SK-N-SH (cell line): ENCODE data around the gene XKR3. TPM values are rescaled to one million over a fixed set of nuclear protein-coding genes. Genes with fewer than 3 reads are reported as not detected.
"Not testable (repeated sequence)": the region's sequence is repeated elsewhere in the genome, so short reads cannot be mapped to it uniquely, and the experiment has no call there.

Source experiments
- CTCF ChIA-PET: fragments of 300-600, 350-600 bp; formaldehyde crosslinking; extraction: SDS; loops from one replicate; lab custom pipeline; 2021; lab: Yijun Ruan, JAX
- POLR2A ChIA-PET: fragments of 350-600 bp; sonication (Branson Sonifier 250); formaldehyde crosslinking; extraction: SDS; loops from one replicate; lab custom pipeline; 2020; ENCODE audit warnings: antibody characterized with exemption, inconsistent platforms; lab: Yijun Ruan, JAX
- DNase-seq: peaks from one replicate; pipeline ENCODE4 v3.0.0; 2012
- H2AFZ ChIP-seq: fragments of 200-600 bp; sonication (generic); 2 replicates; pipeline ENCODE4 v1.8.1; 2016; ENCODE audit warnings: antibody characterized with exemption, mild to moderate bottlenecking, low read depth
- H3F3A ChIP-seq: fragments of 200-600 bp; sonication (generic); replicated peaks from 2 replicates; pipeline ENCODE3; 2016; ENCODE audit warnings: antibody characterized with exemption, mild to moderate bottlenecking; ENCODE audit not compliant: insufficient read depth
- H3K27ac ChIP-seq, 2 experiments: fragments of 200-500 bp in 1 of 2; fragments of 200-600 bp in 1 of 2; sonication (Bioruptor generic) in 1 of 2; sonication (generic), shearing (Covaris generic) in 1 of 2; 2 replicates each; pipeline versions ENCODE4 v1.5.1 to v1.6.1; 2014 to 2016; ENCODE audit warnings: low read depth in 2 of 2, inconsistent platforms in 1 of 2, low read length in 1 of 2, mild to moderate bottlenecking in 1 of 2, mixed read lengths in 1 of 2
- H3K27me3 ChIP-seq: fragments of 200-600 bp; sonication (generic), shearing (Covaris generic); 2 replicates; pipeline ENCODE4 v1.6.1; 2016; ENCODE audit warnings: mixed run types; ENCODE audit not compliant: insufficient read depth
- H3K36me3 ChIP-seq, 2 experiments: fragments of 200-500 bp in 1 of 2; fragments of 200-600 bp in 1 of 2; sonication (Bioruptor generic) in 1 of 2; sonication (generic) in 1 of 2; replicated peaks in 1 of 2; 2 replicates each; pipeline versions ENCODE3 to v1.5.1; 2014 to 2016; ENCODE audit warnings: low read length in 1 of 2, mild to moderate bottlenecking in 1 of 2; ENCODE audit not compliant: insufficient read depth in 2 of 2, control insufficient read depth in 1 of 2
- H3K4me1 ChIP-seq, 2 experiments: fragments of 200-500 bp in 1 of 2; fragments of 200-600 bp in 1 of 2; sonication (Bioruptor generic) in 1 of 2; sonication (generic), shearing (Covaris generic) in 1 of 2; 2 replicates each; pipeline versions ENCODE4 v1.5.1 to v1.6.1; 2014 to 2016; ENCODE audit warnings: low read depth in 1 of 2, low read length in 1 of 2, mixed run types in 1 of 2; ENCODE audit not compliant: insufficient read depth in 2 of 2, control insufficient read depth in 1 of 2
- H3K4me2 ChIP-seq: fragments of 200-600 bp; sonication (generic), shearing (Covaris generic); 2 replicates; pipeline ENCODE4 v1.6.1; 2017; ENCODE audit warnings: mixed run types
- H3K4me3 ChIP-seq, 2 experiments: fragments of 200-500 bp in 1 of 2; fragments of 200-600 bp in 1 of 2; sonication (Bioruptor generic) in 1 of 2; sonication (generic), shearing (Covaris generic) in 1 of 2; 2 replicates each; pipeline versions ENCODE4 v1.5.1 to v1.8.1; 2014 to 2016; ENCODE audit warnings: low read depth in 2 of 2, inconsistent platforms in 1 of 2, low read length in 1 of 2, mild to moderate bottlenecking in 1 of 2, mixed read lengths in 1 of 2, moderate library complexity in 1 of 2
- H3K79me2 ChIP-seq: fragments of 200-600 bp; sonication (generic); 2 replicates; pipeline ENCODE4 v1.8.1; 2017; ENCODE audit warnings: mild to moderate bottlenecking; ENCODE audit not compliant: insufficient read depth
- H3K9ac ChIP-seq: fragments of 200-600 bp; sonication (generic); 2 replicates; pipeline ENCODE4 v1.6.1; 2017; ENCODE audit warnings: mixed run types
- H3K9me2 ChIP-seq: fragments of 200-600 bp; sonication (generic); 2 replicates; pipeline ENCODE4 v1.6.1; 2017; ENCODE audit warnings: mixed run types
- H3K9me3 ChIP-seq: fragments of 200-600 bp; sonication (generic); 2 replicates; pipeline ENCODE4 v1.6.1; 2017; ENCODE audit warnings: mixed run types, mild to moderate bottlenecking, moderate library complexity
- H4K20me1 ChIP-seq: fragments of 200-600 bp; sonication (generic); 2 replicates; pipeline ENCODE4 v1.6.1; 2017; ENCODE audit warnings: mild to moderate bottlenecking, mixed run types; ENCODE audit not compliant: insufficient read depth
- CHD2 ChIP-seq: fragments of 150-350 bp; IDR thresholded peaks from 2 replicates; pipeline ENCODE4 v1.6.1; 2018; ENCODE audit warnings: low read length; ENCODE audit not compliant: partially characterized antibody
- ELF1 ChIP-seq: IDR thresholded peaks from 2 replicates; pipeline ENCODE4 v1.4.0; 2012
- EP300 ChIP-seq, 2 experiments: IDR thresholded peaks; 2 replicates each; pipeline versions ENCODE4 v1.4.0 to v1.6.1; 2012; ENCODE audit warnings: borderline replicate concordance in 1 of 2, low read depth in 1 of 2, low read length in 1 of 2
- EZH2phosphoT487 ChIP-seq: fragments of 200-600 bp; sonication (generic); IDR thresholded peaks from 2 replicates; pipeline ENCODE4 v1.6.1; 2017; ENCODE audit warnings: low read depth, mixed run types, mild to moderate bottlenecking, antibody characterized with exemption, moderate library complexity, borderline replicate concordance
- FOSL2 ChIP-seq: IDR thresholded peaks from 2 replicates; pipeline ENCODE4 v1.4.0; 2012; ENCODE audit warnings: low read depth, mild to moderate bottlenecking, moderate library complexity, borderline replicate concordance
- FOXJ3 ChIP-seq: sonication (generic); formaldehyde crosslinking; IDR thresholded peaks from 2 replicates; pipeline ENCODE4 v1.5.1; 2020; ENCODE audit warnings: mild to moderate bottlenecking, missing genetic modification reagents
- FOXM1 ChIP-seq: IDR thresholded peaks from 2 replicates; pipeline ENCODE4 v1.4.0; 2012; ENCODE audit warnings: low read depth, mild to moderate bottlenecking
- GATA2 ChIP-seq: sonication (generic); formaldehyde crosslinking; IDR thresholded peaks from 2 replicates; pipeline ENCODE4 v1.5.0; 2020; ENCODE audit warnings: mild to moderate bottlenecking, missing genetic modification reagents
- MEF2A ChIP-seq: IDR thresholded peaks from 2 replicates; pipeline ENCODE4 v1.4.0; 2012; ENCODE audit warnings: low read depth, borderline replicate concordance
- RAD21 ChIP-seq: IDR thresholded peaks from 2 replicates; pipeline ENCODE4 v1.6.1; 2012; ENCODE audit warnings: mild to moderate bottlenecking, low read length
- RFX5 ChIP-seq: IDR thresholded peaks from 2 replicates; pipeline ENCODE4 v1.6.1; 2012; ENCODE audit warnings: mild to moderate bottlenecking, improper control_type of control experiment, low read length
- SMC3 ChIP-seq: IDR thresholded peaks from 2 replicates; pipeline ENCODE4 v1.6.1; 2012; ENCODE audit warnings: low read depth, low read length, improper control_type of control experiment
- TAF1 ChIP-seq: IDR thresholded peaks from 2 replicates; pipeline ENCODE4 v1.6.1; 2012; ENCODE audit warnings: low read depth, mild to moderate bottlenecking, low read length, moderate library complexity, borderline replicate concordance
- TCF12 ChIP-seq: IDR thresholded peaks from 2 replicates; pipeline ENCODE4 v1.4.0; 2012
- TEAD4 ChIP-seq: IDR thresholded peaks from 2 replicates; pipeline ENCODE4 v1.4.0; 2012; ENCODE audit warnings: mild to moderate bottlenecking, borderline replicate concordance; ENCODE audit not compliant: insufficient read depth
- WGBS: methylation state at CpG from one replicate; pipeline ENCODE4 v1.1.6; 2017; ENCODE audit warnings: low lambda C conversion rate; 5-methylcytosine and 5-hydroxymethylcytosine counted together
- polyA plus RNA-seq, 3 experiments: library from polyadenylated mRNA; depleted of rRNA; stranded (reverse); fragments of >200 nt; gene quantifications; 2 replicates each; pipeline ENCODE4 v1.2.3, GENCODE V29; 2012
- TF ChIP-seq, protein P1 (sequence below): IDR thresholded peaks from 2 replicates; pipeline ENCODE4 v1.4.0; 2012; ENCODE audit warnings: low read depth, borderline replicate concordance
- TF ChIP-seq, protein P2 (sequence below): IDR thresholded peaks from 2 replicates; pipeline ENCODE4 v1.6.1; 2012; ENCODE audit warnings: mild to moderate bottlenecking, low read depth, low read length, moderate library complexity
- TF ChIP-seq, protein P3 (sequence below): IDR thresholded peaks from 2 replicates; pipeline ENCODE4 v1.4.0; 2012; ENCODE audit warnings: low read depth, borderline replicate concordance
- TF ChIP-seq, protein P4 (sequence below): IDR thresholded peaks from 2 replicates; pipeline ENCODE4 v1.4.0; 2012; ENCODE audit warnings: low read depth
- TF ChIP-seq, protein P5 (sequence below): fragments of 150-350 bp; IDR thresholded peaks from 2 replicates; pipeline ENCODE4 v1.6.1; 2016; ENCODE audit warnings: mild to moderate bottlenecking, low read depth, low read length

Gene XKR3
- polyA plus RNA-seq, 1 of the 3 experiments (the other 2 are of a cell fraction) = not detected

DNA sequence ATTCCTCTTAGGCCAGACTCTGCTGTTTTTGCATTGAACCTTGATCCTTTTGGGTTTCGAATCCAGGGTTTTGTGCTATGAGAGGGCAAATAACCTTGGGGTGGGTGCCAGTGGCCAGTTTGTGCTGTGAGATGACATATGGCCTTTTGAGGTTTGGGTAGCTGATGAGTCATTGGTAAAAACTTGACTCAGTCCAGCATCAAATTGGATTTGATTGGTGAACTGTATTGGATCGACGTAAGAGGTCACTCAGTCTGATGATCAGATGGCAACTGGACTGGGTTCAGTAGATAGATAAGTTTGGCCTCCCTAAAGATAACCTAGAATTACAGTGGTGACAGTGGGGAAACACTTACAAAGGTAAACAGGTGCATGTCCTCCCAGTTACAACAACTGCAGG lies 41.0 kb upstream of the XKR3 start:
- Histone ChIP-seq H3F3A (no peaks in the 10 kb centered on the region), H3K36me3 (no peaks in the 10 kb centered on the region), H3K4me1 (no peaks in the 10 kb centered on the region), H3K9me2 (no peaks in the 10 kb centered on the region), H4K20me1 (no peaks in the 10 kb centered on the region), H3K27ac (no peak overlapping the region), H3K4me2 (no peak overlapping the region), H3K4me3 (no peak overlapping the region)
- POLR2A ChIA-PET = no interaction called here
- 0% methylated on average over 3 of the region's 3 CpGs for WGBS
- TF ChIP-seq, protein P1, sequence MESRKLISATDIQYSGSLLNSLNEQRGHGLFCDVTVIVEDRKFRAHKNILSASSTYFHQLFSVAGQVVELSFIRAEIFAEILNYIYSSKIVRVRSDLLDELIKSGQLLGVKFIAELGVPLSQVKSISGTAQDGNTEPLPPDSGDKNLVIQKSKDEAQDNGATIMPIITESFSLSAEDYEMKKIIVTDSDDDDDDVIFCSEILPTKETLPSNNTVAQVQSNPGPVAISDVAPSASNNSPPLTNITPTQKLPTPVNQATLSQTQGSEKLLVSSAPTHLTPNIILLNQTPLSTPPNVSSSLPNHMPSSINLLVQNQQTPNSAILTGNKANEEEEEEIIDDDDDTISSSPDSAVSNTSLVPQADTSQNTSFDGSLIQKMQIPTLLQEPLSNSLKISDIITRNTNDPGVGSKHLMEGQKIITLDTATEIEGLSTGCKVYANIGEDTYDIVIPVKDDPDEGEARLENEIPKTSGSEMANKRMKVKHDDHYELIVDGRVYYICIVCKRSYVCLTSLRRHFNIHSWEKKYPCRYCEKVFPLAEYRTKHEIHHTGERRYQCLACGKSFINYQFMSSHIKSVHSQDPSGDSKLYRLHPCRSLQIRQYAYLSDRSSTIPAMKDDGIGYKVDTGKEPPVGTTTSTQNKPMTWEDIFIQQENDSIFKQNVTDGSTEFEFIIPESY = no peak
- TF ChIP-seq, protein P2, sequence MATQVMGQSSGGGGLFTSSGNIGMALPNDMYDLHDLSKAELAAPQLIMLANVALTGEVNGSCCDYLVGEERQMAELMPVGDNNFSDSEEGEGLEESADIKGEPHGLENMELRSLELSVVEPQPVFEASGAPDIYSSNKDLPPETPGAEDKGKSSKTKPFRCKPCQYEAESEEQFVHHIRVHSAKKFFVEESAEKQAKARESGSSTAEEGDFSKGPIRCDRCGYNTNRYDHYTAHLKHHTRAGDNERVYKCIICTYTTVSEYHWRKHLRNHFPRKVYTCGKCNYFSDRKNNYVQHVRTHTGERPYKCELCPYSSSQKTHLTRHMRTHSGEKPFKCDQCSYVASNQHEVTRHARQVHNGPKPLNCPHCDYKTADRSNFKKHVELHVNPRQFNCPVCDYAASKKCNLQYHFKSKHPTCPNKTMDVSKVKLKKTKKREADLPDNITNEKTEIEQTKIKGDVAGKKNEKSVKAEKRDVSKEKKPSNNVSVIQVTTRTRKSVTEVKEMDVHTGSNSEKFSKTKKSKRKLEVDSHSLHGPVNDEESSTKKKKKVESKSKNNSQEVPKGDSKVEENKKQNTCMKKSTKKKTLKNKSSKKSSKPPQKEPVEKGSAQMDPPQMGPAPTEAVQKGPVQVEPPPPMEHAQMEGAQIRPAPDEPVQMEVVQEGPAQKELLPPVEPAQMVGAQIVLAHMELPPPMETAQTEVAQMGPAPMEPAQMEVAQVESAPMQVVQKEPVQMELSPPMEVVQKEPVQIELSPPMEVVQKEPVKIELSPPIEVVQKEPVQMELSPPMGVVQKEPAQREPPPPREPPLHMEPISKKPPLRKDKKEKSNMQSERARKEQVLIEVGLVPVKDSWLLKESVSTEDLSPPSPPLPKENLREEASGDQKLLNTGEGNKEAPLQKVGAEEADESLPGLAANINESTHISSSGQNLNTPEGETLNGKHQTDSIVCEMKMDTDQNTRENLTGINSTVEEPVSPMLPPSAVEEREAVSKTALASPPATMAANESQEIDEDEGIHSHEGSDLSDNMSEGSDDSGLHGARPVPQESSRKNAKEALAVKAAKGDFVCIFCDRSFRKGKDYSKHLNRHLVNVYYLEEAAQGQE = no peak
- TF ChIP-seq RFX5 (no peak), EP300 (IDR thresholded peaks at IDR 0.05; ENCODE audit: borderline replicate concordance in 1 of 2, low read depth in 1 of 2, low read length in 1 of 2) (no peak), CHD2 (no peak), GATA2 (CRISPR knock-in tag) (no peak), MEF2A (no peak), RAD21 (no peak), TAF1 (no peak), TCF12 (no peak), FOXM1 (no peak), TEAD4 (no peak), SMC3 (no peak), EZH2phosphoT487 (no peak), FOSL2 (no peak), ELF1 (no peak), FOXJ3 (CRISPR knock-in tag) (no peak)
- TF ChIP-seq, protein P3, sequence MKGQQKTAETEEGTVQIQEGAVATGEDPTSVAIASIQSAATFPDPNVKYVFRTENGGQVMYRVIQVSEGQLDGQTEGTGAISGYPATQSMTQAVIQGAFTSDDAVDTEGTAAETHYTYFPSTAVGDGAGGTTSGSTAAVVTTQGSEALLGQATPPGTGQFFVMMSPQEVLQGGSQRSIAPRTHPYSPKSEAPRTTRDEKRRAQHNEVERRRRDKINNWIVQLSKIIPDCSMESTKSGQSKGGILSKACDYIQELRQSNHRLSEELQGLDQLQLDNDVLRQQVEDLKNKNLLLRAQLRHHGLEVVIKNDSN = no peak
- TF ChIP-seq, protein P4, sequence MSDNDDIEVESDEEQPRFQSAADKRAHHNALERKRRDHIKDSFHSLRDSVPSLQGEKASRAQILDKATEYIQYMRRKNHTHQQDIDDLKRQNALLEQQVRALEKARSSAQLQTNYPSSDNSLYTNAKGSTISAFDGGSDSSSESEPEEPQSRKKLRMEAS = no peak
- TF ChIP-seq, protein P5, sequence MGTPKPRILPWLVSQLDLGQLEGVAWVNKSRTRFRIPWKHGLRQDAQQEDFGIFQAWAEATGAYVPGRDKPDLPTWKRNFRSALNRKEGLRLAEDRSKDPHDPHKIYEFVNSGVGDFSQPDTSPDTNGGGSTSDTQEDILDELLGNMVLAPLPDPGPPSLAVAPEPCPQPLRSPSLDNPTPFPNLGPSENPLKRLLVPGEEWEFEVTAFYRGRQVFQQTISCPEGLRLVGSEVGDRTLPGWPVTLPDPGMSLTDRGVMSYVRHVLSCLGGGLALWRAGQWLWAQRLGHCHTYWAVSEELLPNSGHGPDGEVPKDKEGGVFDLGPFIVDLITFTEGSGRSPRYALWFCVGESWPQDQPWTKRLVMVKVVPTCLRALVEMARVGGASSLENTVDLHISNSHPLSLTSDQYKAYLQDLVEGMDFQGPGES = no peak
- TF ChIP-seq, all 33 proteins: peak for 0
- no peaks in the 10 kb centered on the region for H3K9me3 ChIP-seq
- CTCF ChIA-PET = no interaction called here
- no peaks in the 10 kb centered on the region for H3K27me3 ChIP-seq
- no peaks in the 10 kb centered on the region for H3K79me2 ChIP-seq
- H3K9ac ChIP-seq = no peak overlapping the region
- no peak overlapping the region for H2AFZ ChIP-seq
- DNase-seq = no peak

DNA sequence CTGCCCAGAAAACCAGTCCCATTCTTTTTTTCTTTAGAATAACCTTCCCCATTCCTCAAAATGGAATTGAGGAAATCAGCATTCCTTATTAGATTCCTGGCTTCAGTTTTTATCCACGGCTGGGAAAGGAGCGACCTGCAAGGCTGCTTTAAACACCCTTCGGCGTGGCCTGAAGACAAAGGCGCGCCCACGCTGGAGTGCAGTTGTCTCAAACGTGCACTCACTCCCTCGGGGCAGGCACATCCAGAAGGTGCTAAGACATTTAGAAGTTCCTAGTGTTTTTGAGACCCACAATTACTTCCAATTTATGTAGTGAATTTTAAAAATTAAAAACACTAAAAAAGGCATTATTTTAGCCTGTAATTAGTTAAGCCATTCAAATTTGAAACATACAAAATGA lies 31.6 kb upstream of the XKR3 start:
- H3K4me3 ChIP-seq, DNase-seq, CTCF ChIA-PET, H4K20me1 ChIP-seq, H3K9ac ChIP-seq, H3K4me1 ChIP-seq, H3K27ac ChIP-seq, H3K36me3 ChIP-seq, H3F3A ChIP-seq, H3K9me2 ChIP-seq, H3K9me3 ChIP-seq, POLR2A ChIA-PET, H3K79me2 ChIP-seq, H3K4me2 ChIP-seq, H2AFZ ChIP-seq, H3K27me3 ChIP-seq: not testable (repeated sequence)
- 4% methylated on average over 9 of the region's 9 CpGs for WGBS
